GM18909 (cell line): ENCODE data around the gene GJC1.
"Not testable (repeated sequence)": the region's sequence is repeated elsewhere in the genome, so short reads cannot be mapped to it uniquely, and the experiment has no call there.

Experiments
- ATAC-seq: cut with Tn5 transposase; IDR thresholded peaks from one replicate; pipeline ENCODE4 v1.9.1; 2021; ENCODE audit warnings: mild to moderate bottlenecking; ENCODE audit not compliant: unreplicated experiment, poor library complexity

GJC1 gene

GRCh38 chr17:44846206-44846605 is 16.1 kb upstream of the GJC1 start:
- ATAC-seq: no peak

GRCh38 chr17:44844390-44844830 is 14.3 kb upstream of the GJC1 start:
- ATAC-seq: no peak

GRCh38 chr17:44842748-44843147 is 12.7 kb upstream of the GJC1 start:
- ATAC-seq: no peak

GRCh38 chr17:44840936-44841335 is 10.8 kb upstream of the GJC1 start:
- ATAC-seq: no peak

GRCh38 chr17:44840274-44840673 is 10.2 kb upstream of the GJC1 start:
- ATAC-seq: no peak

GRCh38 chr17:44837196-44837595 is 7.1 kb upstream of the GJC1 start:
- ATAC-seq: no peak

GRCh38 chr17:44832805-44833204 is 2.7 kb upstream of the GJC1 start:
- no peak for ATAC-seq

GRCh38 chr17:44831371-44831770 is 1.3 kb upstream of the GJC1 start:
- ATAC-seq: no peak

GRCh38 chr17:44830359-44831288 is 537 bp upstream of the GJC1 start:
- no peak for ATAC-seq

- ATAC-seq: no peak
Measured at GRCh38 chr17:44828919-44829522, 1.1 kb downstream of the GJC1 start.

GRCh38 chr17:44827863-44828262 is 2.2 kb downstream of the GJC1 start:
- no peak for ATAC-seq

- ATAC-seq: no peak
Measured at GRCh38 chr17:44826123-44826790, 3.8 kb downstream of the GJC1 start.

GRCh38 chr17:44825236-44825635 is 4.9 kb downstream of the GJC1 start:
- ATAC-seq: not testable (repeated sequence)

- no peak for ATAC-seq
Measured at GRCh38 chr17:44820631-44821212, 9.4 kb downstream of the GJC1 start.

- not testable (repeated sequence) for ATAC-seq
Measured at GRCh38 chr17:44818508-44818907, 11.6 kb downstream of the GJC1 start.

- no peak for ATAC-seq
Measured at GRCh38 chr17:44812263-44812662, 17.8 kb downstream of the GJC1 start.

GRCh38 chr17:44808656-44809388 is 21.3 kb downstream of the GJC1 start:
- ATAC-seq: not testable (repeated sequence)

GRCh38 chr17:44808156-44808555 is 21.9 kb downstream of the GJC1 start:
- no peak for ATAC-seq

GRCh38 chr17:44807817-44808155 is 22.3 kb downstream of the GJC1 start:
- no peak for ATAC-seq
